HG02763 (cell line): ENCODE results near the gene LDB2.

Source experiments
- ATAC-seq: cut with Tn5 transposase; IDR thresholded peaks from one replicate; pipeline ENCODE4 v1.9.1; 2021; ENCODE audit warnings: mild to moderate bottlenecking, moderate library complexity; ENCODE audit not compliant: unreplicated experiment

Gene LDB2

GRCh38 chr4:16884673-16885460 lies 13.6 kb downstream of the LDB2 start:
- ATAC-seq: no peak

GRCh38 chr4:16883806-16884205 lies 14.6 kb downstream of the LDB2 start:
- no peak for ATAC-seq

GRCh38 chr4:16881151-16881884 lies 17.1 kb downstream of the LDB2 start:
- no peak for ATAC-seq

- ATAC-seq: no peak
Measured at GRCh38 chr4:16875487-16875886, 23.0 kb downstream of the LDB2 start.

- no peak for ATAC-seq
Measured at GRCh38 chr4:16869594-16870245, 28.7 kb downstream of the LDB2 start.

GRCh38 chr4:16868674-16869073 lies 29.8 kb downstream of the LDB2 start:
- ATAC-seq: no peak

- ATAC-seq: no peak
Measured at GRCh38 chr4:16867827-16868226, 30.6 kb downstream of the LDB2 start.

GRCh38 chr4:16866974-16867373 lies 31.5 kb downstream of the LDB2 start:
- no peak for ATAC-seq

GRCh38 chr4:16865897-16866283 lies 32.6 kb downstream of the LDB2 start:
- no peak for ATAC-seq

- ATAC-seq: no peak
Measured at GRCh38 chr4:16865209-16865896, 33.1 kb downstream of the LDB2 start.

GRCh38 chr4:16864199-16864598 lies 34.2 kb downstream of the LDB2 start:
- no peak for ATAC-seq

- no peak for ATAC-seq
Measured at GRCh38 chr4:16862697-16863096, 35.7 kb downstream of the LDB2 start.

GRCh38 chr4:16860516-16860915 lies 37.9 kb downstream of the LDB2 start:
- no peak for ATAC-seq

- no peak for ATAC-seq
Measured at GRCh38 chr4:16859031-16859430, 39.4 kb downstream of the LDB2 start.

- ATAC-seq: no peak
Measured at GRCh38 chr4:16858275-16858752, 40.1 kb downstream of the LDB2 start.

- no peak for ATAC-seq
Measured at GRCh38 chr4:16857425-16857824, 41.0 kb downstream of the LDB2 start.

GRCh38 chr4:16853640-16854039 lies 44.8 kb downstream of the LDB2 start:
- ATAC-seq: no peak

- ATAC-seq: no peak
Measured at GRCh38 chr4:16852644-16853043, 45.8 kb downstream of the LDB2 start.

- ATAC-seq: no peak
Measured at GRCh38 chr4:16852228-16852627, 46.2 kb downstream of the LDB2 start.

- no peak for ATAC-seq
Measured at GRCh38 chr4:16846540-16847117, 51.8 kb downstream of the LDB2 start.
